Erythroblast (primary cell): Measurements from ENCODE around the gene ANKRD13C.

ENCODE experiments used
- GATA1 ChIP-seq: IDR thresholded peaks from 2 replicates; pipeline ENCODE4 v1.6.1; 2011; ENCODE audit warnings: low read depth, mild to moderate bottlenecking, control low read depth, low read length, moderate library complexity
- POLR2A ChIP-seq: IDR thresholded peaks from 2 replicates; pipeline ENCODE4 v1.6.1; 2011; ENCODE audit warnings: mild to moderate bottlenecking, low read length

DNA sequence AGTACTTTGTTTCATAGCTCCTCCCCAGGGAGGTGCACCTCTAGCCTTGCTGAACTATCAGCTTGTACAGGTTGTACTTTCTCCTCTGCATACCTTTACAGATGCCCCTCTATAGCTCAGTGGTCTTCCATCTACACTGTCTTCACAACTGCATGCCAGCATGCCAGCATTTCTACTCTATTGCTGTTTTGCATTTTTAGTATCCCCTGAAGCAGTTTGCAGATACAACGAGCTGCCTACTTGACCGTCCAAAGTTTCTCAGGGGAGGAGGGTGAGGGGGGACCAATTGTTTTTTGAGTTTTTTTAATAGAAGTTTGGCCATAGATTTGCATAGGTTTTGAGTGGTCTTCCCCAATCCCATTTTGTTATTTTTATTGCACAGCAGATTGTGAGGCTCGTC, 29.0 kb upstream of the ANKRD13C start:
- no peak for TF ChIP-seq POLR2A
- no peak for TF ChIP-seq GATA1
